HuH-7 (cell line): ENCODE data around the gene PCDHB2.
"Not testable (repeated sequence)": the region's sequence is repeated elsewhere in the genome, so short reads cannot be mapped to it uniquely, and the experiment has no call there.

ENCODE experiments used
- DNase-seq: peaks from one replicate; pipeline ENCODE4 v3.0.0; 2011; ENCODE audit warnings: low spot score

The PCDHB2 gene

GRCh38 chr5:141135718-141136266 lies 41.4 kb downstream of the PCDHB2 start:
- no peak for DNase-seq

GRCh38 chr5:141137346-141137745 lies 42.9 kb downstream of the PCDHB2 start:
- not testable (repeated sequence) for DNase-seq
